DND-41 (cell line): ENCODE measurements around the gene FCHO2.

Experiments used
- CTCF ChIP-seq: IDR thresholded peaks from 2 replicates; pipeline ENCODE4 v1.5.1; 2012; ENCODE audit warnings: borderline replicate concordance, low read length, moderate library complexity, mild to moderate bottlenecking; ENCODE audit not compliant: poor library complexity, severe bottlenecking; ENCODE audit errors: extremely low read depth
- EZH2 ChIP-seq: IDR thresholded peaks from 3 replicates; pipeline ENCODE4 v1.6.1; 2012; ENCODE audit warnings: borderline replicate concordance, low read depth, mild to moderate bottlenecking, moderate library complexity, low read length, inconsistent platforms; ENCODE audit not compliant: severe bottlenecking

DNA sequence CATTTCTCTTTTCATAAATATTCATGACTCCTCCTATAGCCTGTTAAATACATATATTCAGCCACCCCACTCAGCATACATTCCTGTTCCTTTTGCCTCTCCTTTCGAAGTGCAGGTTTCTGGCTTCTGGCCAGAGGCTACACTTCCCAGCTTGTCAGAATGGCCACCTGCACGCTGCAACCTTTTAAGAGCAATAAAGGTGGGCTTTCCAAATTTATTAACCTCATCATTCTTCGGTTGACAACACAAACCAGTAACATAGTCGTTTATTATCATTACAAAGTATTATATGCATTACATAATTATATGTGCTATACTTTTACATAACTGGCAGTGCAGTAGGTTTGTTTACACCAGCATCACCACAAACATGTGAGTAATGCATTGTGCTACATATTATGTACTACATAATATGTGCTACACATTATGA lies 148.0 kb downstream of the FCHO2 start:
- TF ChIP-seq CTCF (no peak), EZH2 (no peak)
